Measurements from ENCODE around the gene HSPA4.

Gene HSPA4

DNA sequence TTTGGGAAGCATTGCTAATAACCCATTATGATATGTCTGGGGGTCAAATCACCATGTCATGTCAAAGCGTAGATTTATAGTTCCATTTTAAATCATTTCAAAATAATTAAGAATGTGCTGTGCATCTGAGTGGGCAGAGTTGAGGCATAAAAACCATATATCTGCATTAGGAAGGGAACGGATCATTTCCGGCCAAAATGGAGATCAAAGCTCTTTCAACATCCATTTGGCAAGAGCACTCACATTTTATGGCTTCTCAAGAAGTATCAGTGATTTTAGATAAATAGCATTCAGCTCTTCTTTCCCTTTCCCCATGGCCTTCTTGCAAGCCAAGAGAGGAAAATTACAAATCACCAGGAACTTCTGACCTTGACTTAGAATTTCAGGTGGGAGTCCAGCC lies 89.9 kb downstream of the HSPA4 start:
- H3K36me3 ChIP-seq: no peaks in the 10 kb centered on the region
- H3K9me3 ChIP-seq: no peaks in the 10 kb centered on the region
- no peaks in the 10 kb centered on the region for H3K27me3 ChIP-seq
- TF ChIP-seq, protein P1, sequence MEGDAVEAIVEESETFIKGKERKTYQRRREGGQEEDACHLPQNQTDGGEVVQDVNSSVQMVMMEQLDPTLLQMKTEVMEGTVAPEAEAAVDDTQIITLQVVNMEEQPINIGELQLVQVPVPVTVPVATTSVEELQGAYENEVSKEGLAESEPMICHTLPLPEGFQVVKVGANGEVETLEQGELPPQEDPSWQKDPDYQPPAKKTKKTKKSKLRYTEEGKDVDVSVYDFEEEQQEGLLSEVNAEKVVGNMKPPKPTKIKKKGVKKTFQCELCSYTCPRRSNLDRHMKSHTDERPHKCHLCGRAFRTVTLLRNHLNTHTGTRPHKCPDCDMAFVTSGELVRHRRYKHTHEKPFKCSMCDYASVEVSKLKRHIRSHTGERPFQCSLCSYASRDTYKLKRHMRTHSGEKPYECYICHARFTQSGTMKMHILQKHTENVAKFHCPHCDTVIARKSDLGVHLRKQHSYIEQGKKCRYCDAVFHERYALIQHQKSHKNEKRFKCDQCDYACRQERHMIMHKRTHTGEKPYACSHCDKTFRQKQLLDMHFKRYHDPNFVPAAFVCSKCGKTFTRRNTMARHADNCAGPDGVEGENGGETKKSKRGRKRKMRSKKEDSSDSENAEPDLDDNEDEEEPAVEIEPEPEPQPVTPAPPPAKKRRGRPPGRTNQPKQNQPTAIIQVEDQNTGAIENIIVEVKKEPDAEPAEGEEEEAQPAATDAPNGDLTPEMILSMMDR (IDR thresholded peaks at IDR 0.05): no peak
- no peak overlapping the region for H3K27ac ChIP-seq
- H3K4me1 ChIP-seq (ENCODE audit: control insufficient read depth in 1 of 2, insufficient read depth in 1 of 2, low read depth in 1 of 2, low read length in 1 of 2): peaks cover 6 to 12% of the 10 kb centered on the region in 2 experiments
- no peak overlapping the region for H3K4me3 ChIP-seq (ENCODE audit: low read depth in 1 of 2, low read length in 1 of 2)

DNA sequence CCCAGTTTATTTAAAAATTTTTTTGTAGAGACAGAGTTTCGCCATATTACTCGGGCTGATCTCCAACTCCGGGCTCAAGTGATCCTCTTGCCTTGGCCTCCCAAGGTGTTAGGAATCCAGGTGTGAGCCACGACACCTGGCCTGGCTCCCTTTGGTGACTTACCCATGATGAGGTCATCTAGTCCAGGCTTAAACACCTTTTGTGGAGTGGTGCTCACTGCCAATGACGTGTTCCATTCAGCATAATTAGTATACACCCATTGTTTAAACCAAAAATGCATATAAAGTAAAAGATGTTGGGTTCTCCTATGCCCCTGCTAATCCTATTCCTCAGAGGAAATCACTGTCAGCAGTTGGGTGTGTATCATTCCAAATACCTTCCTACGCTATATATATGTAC lies 91.0 kb downstream of the HSPA4 start:
- TF ChIP-seq, protein P1 (IDR thresholded peaks at IDR 0.05): no peak
- Histone ChIP-seq H3K9me3 (no peaks in the 10 kb centered on the region), H3K27me3 (no peaks in the 10 kb centered on the region), H3K36me3 (no peaks in the 10 kb centered on the region), H3K27ac (no peak overlapping the region), H3K4me1 (ENCODE audit: control insufficient read depth in 1 of 2, insufficient read depth in 1 of 2, low read depth in 1 of 2, low read length in 1 of 2) (peaks cover 6 to 12% of the 10 kb centered on the region in 2 experiments), H3K4me3 (ENCODE audit: low read depth in 1 of 2, low read length in 1 of 2) (no peak overlapping the region)

DNA sequence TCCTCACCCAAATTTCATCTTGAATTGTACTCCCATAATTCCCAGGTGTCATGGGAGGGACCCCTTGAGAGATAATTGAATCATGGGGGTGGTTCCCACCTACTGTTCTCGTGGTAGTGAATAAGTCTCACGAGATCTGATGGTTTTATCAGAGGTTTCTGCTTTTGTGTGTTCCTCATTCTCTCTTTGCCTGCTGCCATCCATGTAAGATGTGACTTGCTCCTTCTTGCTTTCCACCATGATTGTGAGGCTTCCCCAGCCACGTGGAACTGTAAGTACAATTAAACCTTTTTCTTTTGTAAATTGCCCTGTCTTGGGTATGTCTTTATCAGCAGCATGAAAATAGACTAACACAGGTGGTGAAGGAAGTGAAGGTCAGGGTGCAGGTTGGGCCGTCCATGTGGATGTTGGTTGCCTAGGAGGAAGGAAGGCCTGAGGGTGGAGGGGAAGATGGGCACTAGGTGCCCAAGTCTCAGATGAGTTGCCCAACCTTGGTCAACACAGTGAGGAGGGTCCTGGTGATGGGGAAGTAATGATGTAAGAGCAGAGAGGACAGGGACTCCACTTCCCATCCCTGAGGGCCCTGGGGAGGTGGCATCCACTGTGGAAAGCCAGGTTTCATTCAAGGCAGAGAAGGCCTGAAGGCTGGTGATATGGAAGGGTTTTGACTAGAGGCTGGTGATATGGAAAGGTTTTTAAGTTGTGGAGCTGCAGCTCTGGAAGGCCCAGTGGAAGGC lies 92.6 kb downstream of the HSPA4 start:
- H3K27ac ChIP-seq: no peak overlapping the region
- no peaks in the 10 kb centered on the region for H3K9me3 ChIP-seq
- no peaks in the 10 kb centered on the region for H3K27me3 ChIP-seq
- TF ChIP-seq, protein P1 (IDR thresholded peaks at IDR 0.05): no peak
- no peaks in the 10 kb centered on the region for H3K36me3 ChIP-seq
- H3K4me1 ChIP-seq (ENCODE audit: control insufficient read depth in 1 of 2, insufficient read depth in 1 of 2, low read depth in 1 of 2, low read length in 1 of 2): peaks cover 6 to 11% of the 10 kb centered on the region in 2 experiments
- H3K4me3 ChIP-seq (ENCODE audit: low read depth in 1 of 2, low read length in 1 of 2): no peak overlapping the region

DNA sequence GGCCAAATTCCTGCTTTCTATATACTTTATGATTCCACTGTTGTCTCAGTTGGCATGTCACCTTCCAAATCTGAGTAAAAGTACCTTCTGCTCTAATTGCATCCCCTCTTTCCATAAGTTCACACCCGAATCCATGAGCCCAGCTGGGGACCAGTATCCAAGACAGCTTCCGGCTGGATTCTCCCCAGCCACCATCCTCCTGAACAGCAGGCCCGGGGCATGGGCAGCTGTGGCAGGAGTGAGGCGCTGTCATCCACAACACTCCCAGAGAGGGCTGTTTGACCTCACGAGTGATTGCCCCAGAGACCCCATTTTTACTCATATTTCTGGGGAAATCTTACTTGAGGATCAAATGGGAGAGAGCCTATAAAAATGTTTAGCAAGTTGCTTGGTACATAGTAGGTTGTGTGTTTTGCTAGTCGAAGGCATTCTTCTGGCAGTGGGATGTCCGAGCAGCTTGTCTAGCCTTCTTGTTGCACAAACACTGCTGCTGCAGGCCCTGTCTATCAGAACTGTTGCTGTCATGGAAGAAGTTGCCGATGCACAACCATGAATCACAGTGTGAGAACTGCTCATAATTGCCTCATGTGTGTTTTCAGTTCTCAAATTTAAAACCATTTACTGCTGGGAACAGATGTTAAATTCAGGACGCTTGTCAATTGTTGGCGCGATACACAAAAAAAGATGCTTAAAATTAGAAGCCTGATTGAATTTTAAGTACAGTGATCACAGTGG lies 93.8 kb downstream of the HSPA4 start:
- H3K9me3 ChIP-seq: no peaks in the 10 kb centered on the region
- TF ChIP-seq, protein P1 (IDR thresholded peaks at IDR 0.05): no peak
- no peaks in the 10 kb centered on the region for H3K4me1 ChIP-seq (ENCODE audit: control insufficient read depth in 1 of 2, insufficient read depth in 1 of 2, low read depth in 1 of 2, low read length in 1 of 2)
- H3K27ac ChIP-seq: no peak overlapping the region
- no peaks in the 10 kb centered on the region for H3K36me3 ChIP-seq
- no peak overlapping the region for H3K4me3 ChIP-seq (ENCODE audit: low read depth in 1 of 2, low read length in 1 of 2)
- no peaks in the 10 kb centered on the region for H3K27me3 ChIP-seq

DNA sequence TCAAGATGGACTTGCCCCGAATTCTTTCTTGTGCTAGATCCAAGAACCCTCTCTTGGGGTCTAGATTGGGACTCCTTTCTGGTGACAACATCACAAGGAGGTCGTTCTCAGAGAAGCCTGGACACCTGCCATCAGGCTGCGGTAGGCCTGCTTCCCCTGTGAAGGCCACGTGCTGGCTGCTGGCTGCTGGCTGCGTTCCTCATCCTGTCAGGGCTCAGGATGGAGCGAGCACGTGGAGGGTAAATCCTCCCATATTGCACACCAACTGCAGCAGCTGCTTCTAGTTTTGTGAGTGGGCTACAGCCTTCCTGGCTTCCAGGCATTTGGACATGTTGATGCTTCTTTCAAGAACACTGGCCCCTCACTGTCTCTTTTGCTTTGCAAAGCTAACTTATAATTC lies 95.6 kb downstream of the HSPA4 start:
- H3K27me3 ChIP-seq: no peaks in the 10 kb centered on the region
- no peak overlapping the region for H3K27ac ChIP-seq
- H3K4me1 ChIP-seq (ENCODE audit: control insufficient read depth in 1 of 2, insufficient read depth in 1 of 2, low read depth in 1 of 2, low read length in 1 of 2): no peaks in the 10 kb centered on the region
- TF ChIP-seq, protein P1 (IDR thresholded peaks at IDR 0.05): no peak
- no peaks in the 10 kb centered on the region for H3K36me3 ChIP-seq
- no peak overlapping the region for H3K4me3 ChIP-seq (ENCODE audit: low read depth in 1 of 2, low read length in 1 of 2)
- no peaks in the 10 kb centered on the region for H3K9me3 ChIP-seq
